NCI-H1105 (cell line): ENCODE data around the gene NCMAP.

ENCODE experiments used
- DNase-seq: peaks from one replicate; lab custom pipeline; 2025; lab: John Stamatoyannopoulos, UW

The NCMAP gene

DNA sequence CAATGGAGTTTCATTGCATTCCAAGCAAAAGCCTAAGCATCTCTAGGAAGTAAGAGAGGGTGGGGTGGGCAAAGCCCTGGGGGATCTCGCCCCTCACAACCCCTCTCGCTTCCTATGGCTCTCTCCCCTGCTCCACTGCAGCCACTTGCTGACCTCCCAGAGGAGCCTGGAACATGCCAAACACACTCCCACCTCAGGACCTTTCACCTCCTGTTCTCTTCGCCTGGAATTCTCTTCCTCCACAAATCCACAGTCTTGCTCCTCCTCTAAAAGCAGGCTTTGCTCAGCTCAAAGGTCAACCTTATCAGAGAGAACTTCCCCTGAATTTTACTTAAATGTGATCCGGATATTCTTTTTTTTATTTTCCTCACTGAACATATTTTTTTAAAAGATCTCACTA lies 66.3 kb downstream of the NCMAP start:
- no peak for DNase-seq

DNA sequence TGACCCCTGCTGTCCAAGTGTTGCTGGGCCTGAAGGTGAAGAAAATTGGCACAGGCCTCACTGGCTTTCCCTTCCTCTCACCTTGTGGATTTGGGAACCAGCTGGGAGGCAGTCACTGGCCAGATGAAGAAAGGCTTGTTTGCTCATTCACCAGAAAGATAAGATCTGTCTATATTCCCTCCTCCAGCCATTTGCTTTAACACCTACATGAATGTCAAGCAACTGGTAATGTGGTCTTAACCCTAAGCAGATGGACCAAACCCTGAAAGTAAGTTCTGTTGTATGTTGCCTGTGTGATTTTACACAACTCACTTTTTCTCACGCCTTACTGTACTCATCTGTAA lies 76.9 kb downstream of the NCMAP start:
- DNase-seq = no peak

DNA sequence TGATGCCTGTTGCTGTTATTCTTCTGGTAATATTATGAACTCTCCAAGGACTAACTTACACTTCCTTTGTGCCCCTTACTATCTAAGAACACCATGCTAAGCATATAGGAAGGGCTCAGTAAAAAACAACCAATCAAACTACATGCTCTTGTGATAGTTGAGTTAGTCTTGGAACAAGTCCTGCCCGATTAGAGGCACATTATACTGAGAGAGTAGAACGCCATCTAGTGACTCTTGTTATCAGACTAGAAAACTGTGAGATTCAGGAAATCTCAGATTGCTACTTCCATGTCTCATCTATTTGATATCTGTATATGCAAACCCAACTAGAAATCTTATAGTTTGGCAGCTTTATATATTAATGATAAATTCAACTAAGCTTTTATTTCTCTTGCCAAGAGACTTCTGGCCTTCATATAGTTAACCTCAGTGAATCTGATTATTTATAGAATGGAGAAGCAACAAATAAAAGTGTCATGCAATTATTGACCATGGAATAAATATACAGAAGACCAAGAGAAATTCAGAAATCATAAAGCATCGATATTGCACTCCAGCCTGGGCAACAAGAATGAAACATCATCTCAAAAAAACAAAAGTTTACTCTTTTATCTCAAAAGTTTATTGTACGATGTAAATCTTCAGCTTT lies 79.4 kb downstream of the NCMAP start:
- peak; percentile 45 for DNase-seq

DNA sequence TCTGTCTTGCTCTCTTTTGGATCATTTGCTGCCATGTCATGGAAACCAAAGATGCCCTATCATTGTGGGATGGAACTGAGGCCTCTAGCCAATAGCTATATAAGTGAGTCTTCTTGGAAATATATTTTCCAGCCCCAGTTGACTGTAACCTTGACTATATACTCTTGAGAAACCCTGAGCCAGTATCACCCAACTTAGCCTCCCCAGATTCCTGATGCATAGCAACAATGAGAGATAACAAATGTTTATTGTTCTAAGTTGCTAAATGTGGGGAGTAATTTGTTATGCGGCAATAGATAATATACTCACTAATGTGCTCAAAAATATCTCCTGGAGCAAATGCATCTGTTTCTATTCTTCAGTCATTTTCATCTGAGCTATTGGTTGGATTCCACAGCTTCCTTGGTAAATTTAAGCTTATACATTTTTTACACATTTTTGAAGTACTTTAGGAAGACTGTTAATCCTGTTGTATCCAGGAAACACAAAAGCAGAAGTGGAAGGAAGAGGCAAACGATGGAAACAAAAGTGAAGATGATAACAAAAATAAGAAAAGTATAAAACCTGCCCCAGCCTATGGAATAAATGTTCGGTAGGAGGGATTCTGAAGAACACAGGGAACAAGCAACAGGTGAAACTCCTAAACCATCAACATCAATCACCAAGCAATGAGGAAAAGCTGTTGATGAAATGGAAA lies 80.9 kb downstream of the NCMAP start:
- no peak for DNase-seq

DNA sequence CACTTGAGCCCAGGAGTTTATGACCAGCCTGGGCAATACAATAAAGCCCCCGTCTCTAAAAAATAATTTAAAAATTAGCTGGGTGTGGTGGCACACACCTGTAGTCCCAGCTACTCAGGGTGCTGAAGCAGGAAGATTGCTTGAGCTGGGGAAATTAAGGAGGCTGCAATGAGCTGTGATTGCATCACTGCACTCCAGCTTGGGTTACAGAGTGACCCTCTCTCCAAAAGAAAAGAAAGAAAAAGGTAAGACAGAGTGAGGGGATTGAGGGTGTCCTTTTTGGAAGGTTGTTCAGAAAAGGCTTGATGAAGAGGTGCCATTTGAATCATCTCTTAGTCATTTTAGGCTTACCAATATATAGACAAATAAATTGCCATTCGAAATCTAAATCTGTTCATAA lies 83.2 kb downstream of the NCMAP start:
- no peak for DNase-seq

DNA sequence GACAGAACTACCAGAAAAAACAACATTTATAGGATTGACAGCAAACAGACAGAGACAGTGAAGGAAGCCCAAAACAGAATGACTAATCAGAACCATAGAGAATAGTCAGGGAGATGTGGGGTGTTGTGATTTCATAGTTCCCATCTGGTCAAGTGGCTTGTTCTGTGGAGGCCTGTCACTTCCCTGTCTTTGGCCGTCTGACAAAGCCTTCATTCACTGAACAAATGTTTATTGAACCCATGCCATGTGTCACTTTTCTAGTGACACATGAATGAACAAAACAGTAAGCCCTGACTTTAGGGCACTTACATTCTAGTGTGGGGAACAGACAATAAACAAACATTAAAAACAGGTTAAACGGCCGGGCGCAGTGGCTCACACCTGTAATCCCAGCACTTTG lies 84.0 kb downstream of the NCMAP start:
- no peak for DNase-seq

DNA sequence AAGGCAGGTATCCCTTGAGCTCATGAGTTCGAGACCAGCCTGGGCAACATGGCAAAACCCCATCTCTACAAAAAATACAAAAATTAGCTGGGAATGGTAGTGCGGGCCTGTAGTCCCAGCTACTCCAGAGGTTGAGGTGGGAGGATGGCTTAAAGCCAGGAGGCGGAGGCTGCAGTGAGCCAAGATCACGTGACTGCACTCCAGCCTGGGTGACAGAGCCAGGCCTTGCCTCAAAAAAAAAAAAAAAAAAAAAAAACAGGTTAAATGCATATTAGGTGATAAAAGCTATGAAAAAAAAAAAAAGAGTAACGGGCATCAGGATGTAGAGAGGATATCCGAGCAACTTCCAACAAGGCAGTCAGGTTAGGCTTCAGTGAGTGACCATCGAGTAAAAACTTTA lies 84.4 kb downstream of the NCMAP start:
- DNase-seq = no peak

DNA sequence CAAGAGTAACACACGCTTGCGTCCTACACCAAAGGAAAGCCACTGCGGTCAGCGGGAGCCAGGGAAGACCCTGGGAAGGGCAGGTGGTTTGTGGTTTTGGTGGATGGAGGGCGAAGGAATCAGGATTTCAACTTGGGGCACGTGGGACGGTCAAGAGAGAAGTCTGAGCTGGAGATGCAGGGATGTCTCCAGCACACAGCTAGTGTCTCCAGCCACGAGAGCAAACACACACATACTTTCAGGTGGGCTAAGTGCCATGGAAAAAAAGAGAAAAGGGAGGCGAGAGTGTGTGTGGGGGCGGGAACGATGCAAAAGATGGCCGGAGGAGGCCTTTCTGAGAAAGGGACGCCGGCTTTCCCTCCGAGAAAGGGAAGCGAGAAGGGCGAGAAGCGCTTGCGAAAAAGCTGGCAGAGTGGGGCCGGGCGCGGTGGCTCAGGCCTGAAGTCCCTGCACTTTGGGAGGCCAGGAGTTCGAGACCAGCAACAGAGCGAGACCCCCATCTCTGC lies 85.8 kb downstream of the NCMAP start:
- DNase-seq = no peak

DNA sequence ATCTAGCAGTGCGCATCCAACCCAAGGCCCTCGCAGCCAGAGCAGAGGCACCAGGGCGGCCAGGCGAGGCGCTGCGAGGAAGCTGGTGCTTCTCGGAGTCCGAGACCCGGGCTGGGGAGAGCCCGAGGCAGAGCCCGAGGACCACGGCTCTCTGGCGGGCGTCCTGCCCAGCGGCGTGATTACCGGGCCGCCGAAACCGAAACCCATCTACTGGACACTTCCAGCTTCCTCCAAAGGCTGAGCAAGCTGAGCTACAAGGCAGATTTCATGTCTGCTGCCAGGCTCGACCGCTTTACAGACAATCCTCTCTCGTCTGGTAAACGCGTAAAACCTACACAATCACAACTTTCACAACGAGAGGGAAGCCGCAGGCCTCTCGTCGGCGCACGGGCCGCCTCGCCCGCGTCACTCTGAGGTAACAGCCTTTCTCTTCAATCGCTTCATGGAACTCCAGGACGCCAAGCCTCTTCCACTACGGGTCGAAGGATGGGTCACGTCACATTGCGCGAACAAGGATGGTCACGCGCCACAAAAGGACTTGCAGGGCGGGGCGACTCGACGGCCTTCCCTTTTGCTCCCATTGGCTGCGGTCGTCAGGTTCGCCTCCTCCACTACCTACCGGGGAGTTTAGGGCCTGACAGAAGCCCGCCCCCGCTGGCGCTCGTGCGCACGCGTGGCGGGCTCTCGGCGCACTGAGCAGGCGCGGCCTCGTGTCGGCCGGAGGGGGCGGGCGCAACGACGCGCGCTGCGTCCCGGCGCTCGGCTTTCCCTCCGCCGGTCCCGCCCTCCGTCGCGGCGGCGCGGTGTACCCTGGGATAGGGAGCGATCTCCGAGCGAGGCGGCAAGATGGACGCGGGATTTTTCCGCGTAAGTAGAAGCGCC lies 86.8 kb downstream of the NCMAP start, which contains the start of gene SRRM1:
Gene SRRM1, plus strand, starts transcription at position 822 of the 882 bp plus-strand sequence. Its CDS starts 25 bp downstream, at position 847.
- peak; percentile 100 for DNase-seq

DNA sequence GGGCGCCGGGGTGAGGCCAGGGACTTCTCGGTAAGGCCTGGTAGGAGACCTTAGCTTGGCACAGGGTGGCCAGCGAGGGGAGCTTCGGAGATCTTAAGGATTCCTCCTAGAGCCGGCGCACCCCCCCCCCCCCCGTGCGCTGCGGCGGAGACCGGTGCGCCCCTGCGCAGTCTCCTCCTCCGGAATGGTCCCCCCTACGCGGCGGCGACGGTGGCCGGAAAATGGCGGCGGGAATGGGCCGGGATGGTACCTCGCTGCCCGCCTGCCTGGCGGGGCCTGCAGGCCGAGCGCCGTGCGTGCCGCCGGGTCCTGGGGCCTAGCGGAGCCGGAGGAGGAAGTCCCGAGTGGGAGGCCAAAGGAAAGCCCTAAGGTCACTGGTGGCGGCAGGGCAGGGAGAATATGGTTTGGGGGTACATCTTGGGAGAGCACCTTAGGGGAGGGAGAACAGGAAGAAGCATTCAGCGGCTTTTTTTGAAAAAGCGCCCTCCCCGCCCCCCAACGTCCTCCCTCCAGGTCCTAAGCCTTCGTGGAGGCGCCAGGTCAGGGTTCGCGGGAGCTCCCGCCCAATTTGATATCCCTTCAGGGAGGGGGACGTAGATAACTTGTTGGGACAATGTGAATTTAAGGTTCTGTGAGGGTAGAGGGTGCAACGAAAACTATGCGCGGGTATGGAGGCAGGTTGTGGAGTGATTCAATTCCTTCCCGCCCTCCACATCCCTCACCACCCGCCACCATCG lies 87.6 kb downstream of the NCMAP start:
- DNase-seq = no peak

DNA sequence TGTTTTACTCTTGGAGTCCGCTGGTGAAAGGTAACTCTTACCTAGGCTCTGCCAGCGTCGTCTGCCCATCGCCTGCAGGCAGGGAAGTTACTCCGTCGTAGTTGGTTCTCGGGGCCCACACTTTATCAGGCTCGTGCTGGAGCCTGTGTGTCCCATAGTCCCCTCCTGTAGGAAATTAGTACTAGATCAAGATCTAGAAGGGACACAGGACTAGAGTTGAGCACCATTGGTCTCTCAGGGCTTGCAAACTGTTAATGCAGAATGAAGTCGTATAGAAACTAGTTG lies 88.2 kb downstream of the NCMAP start:
- DNase-seq = no peak

DNA sequence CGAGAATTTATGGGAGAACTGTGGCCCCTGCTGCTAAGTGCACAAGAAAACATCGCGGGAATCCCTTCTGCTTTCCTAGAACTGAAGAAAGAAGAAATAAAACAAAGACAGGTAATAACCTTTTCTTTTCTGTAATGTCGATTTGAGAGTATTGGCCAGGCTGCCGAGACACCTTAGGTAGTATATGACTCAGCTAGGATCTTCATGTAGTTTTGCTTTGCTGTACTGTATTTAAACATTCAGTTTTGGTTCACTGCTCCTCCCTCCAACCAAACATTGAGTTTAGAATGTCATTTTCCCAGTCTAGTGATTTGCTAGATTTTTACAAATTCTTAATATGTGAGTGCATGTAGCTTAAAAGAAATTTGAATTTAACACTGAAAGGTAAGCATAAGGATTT lies 93.0 kb downstream of the NCMAP start:
- no peak for DNase-seq

DNA sequence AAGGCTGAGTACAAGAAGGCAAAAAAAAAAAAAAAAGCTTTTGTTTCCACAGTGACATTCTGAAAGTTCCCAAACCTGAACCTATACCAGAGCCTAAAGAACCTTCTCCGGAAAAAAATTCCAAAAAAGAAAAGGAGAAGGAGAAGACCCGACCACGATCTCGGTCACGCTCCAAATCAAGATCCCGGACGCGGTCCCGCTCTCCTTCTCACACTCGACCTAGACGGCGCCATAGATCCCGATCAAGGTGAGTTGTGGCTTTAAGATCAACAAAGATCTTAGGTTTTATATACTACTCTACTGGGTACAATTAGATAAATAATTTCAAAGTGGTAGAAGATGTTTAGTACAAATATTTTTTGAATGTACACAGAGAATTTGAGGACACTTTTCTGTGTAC lies 96.5 kb downstream of the NCMAP start:
- DNase-seq = no peak

DNA sequence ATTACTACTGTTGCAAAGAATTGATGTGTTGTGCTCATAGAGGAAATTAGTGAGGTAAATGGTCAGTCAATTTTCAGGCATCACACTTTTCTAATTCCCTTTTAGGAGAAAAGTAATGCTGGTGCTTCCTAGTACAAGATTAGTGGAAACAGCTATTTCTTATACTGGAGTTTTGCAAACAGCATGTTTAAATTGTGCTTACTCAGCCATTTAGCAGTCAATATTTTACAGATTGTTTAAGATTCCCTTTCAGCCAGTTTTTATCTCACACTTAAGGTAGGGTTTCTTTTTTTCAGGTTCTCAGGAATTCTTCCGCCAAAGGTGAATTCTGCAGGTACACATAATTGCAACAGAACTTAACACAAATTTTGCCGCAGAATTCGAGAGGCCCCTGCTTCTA lies 98.1 kb downstream of the NCMAP start:
- no peak for DNase-seq

DNA sequence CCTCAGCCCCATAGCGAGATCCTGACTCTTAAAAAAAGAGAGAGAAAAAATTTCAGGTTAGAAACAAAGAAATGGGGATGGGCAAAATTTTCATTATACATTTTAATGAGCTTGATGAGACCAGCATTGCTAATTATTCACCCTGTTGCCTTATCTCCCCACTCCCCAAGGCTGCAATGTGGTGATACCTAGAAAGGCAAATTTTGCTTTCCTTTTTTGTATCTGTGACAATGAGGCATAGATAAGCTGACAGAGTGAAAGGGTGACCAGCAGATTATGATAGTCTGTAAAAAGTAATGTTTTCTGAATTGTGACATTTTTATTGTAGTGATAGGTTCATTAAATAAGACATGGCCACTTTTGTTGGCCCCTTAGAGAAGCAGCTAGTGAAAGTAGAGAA lies 100.2 kb downstream of the NCMAP start:
- no peak for DNase-seq

DNA sequence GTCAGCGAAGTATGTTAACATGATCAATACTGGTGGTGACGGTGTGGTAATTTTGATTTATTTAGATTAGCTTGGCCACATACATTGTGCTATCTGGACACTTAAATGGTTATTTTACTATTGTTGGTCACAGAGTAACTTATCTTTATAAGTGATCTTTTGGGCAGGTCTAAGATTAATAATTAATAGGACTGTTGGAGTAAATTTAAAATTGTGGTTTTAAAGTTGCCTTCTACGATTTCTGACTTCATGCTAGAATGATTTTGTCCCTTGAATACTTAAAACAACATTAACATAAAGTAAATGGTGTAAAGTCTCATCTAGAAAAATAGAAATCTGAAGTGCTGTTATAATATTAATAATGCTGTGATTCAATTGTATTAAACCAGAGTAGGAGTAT lies 101.9 kb downstream of the NCMAP start:
- DNase-seq = no peak
